GM19238 (cell line): Measurements from ENCODE around the gene ANKRD13D.
"Not testable (repeated sequence)": the region's sequence is repeated elsewhere in the genome, so short reads cannot be mapped to it uniquely, and the experiment has no call there.

Experiments used
- DNase-seq: peaks from one replicate; pipeline ENCODE4 v3.0.0; 2011; ENCODE audit warnings: low spot score; ENCODE audit not compliant: insufficient read length

ANKRD13D gene

GRCh38 chr11:67317205-67317887, 28.2 kb downstream of the ANKRD13D start:
- peak; percentile 99 for DNase-seq

- DNase-seq = no peak
Observed at GRCh38 chr11:67317888-67318555, 28.9 kb downstream of the ANKRD13D start.

GRCh38 chr11:67318876-67319275, 29.8 kb downstream of the ANKRD13D start:
- not testable (repeated sequence) for DNase-seq

- no peak for DNase-seq
Observed at GRCh38 chr11:67320011-67320410, 30.9 kb downstream of the ANKRD13D start.

GRCh38 chr11:67320691-67321090, 31.6 kb downstream of the ANKRD13D start:
- no peak for DNase-seq

- no peak for DNase-seq
Observed at GRCh38 chr11:67321313-67321871, 32.3 kb downstream of the ANKRD13D start.

- DNase-seq = no peak
Observed at GRCh38 chr11:67322049-67322448, 32.9 kb downstream of the ANKRD13D start.

- DNase-seq = no peak
Observed at GRCh38 chr11:67323526-67323925, 34.4 kb downstream of the ANKRD13D start.

- DNase-seq = no peak
Observed at GRCh38 chr11:67332081-67332691, 43.1 kb downstream of the ANKRD13D start.

GRCh38 chr11:67337257-67337656, 48.2 kb downstream of the ANKRD13D start:
- no peak for DNase-seq

- DNase-seq = no peak
Observed at GRCh38 chr11:67344264-67344663, 55.2 kb downstream of the ANKRD13D start.

GRCh38 chr11:67345247-67345919, 56.3 kb downstream of the ANKRD13D start:
- no peak for DNase-seq

- no peak for DNase-seq
Observed at GRCh38 chr11:67345920-67346819, 57.1 kb downstream of the ANKRD13D start.

GRCh38 chr11:67347964-67348749, 59.1 kb downstream of the ANKRD13D start:
- DNase-seq = no peak

- no peak for DNase-seq
Observed at GRCh38 chr11:67349036-67349435, 59.9 kb downstream of the ANKRD13D start.

- DNase-seq = no peak
Observed at GRCh38 chr11:67349457-67349856, 60.4 kb downstream of the ANKRD13D start.

- no peak for DNase-seq
Observed at GRCh38 chr11:67349928-67350465, 60.9 kb downstream of the ANKRD13D start.

- DNase-seq = no peak
Observed at GRCh38 chr11:67351275-67352005, 62.3 kb downstream of the ANKRD13D start.
